Measurements from ENCODE around the gene NIT1.

Gene NIT1

DNA sequence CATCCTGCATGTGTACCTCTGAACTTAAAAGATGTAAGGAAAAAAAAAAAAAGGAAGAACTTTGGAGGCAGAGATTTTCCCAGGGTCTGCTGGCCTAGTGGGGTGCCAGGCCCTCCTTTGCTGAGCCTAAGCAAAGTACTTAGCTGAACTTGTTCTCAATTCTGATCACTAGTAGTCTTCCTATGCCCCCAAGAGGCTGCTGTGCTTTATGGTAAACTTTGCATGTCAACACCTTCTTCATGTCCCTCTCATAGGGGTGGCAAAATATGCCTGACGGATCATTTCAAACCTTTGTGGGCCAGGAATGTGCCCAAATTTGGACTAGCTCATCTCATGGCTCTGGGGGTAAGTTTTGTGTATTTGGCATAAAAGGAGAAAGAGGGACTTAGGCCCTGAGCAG, 40.0 kb downstream of the NIT1 start:
- no peak for DNase-seq

DNA sequence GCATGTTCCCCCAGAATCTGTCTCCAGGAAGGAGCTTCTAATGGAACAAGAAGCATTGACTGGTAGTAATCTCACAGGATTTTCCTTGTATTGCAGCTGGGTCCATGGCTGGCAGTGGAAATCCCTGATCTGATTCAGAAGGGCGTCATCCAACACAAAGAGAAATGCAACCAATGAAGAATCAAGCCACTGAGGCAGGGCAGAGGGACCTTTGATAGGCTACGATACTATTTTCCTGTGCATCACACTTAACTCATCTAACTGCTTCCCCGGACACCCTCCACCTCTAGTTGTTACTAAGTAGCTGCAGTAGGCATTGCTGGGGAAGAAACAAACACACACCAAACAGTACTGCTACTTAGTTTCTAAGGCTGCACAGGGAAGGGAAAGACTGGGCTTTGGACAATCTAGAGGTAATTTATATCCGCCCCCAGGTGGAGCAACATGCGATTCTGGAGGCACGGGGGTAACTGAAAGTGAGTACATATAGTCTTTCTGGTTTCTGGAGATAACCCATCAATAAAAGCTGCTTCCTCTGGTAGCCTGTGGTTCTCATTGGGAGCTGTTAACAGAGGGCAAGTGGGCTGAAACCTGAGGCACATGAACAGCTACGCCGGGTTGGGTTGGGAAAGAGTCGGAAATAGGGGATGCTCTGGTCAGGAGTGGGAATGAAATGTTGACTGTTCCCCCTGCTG, 40.6 kb downstream of the NIT1 start:
- no peak for DNase-seq

GRCh38 chr1:161159087-161159912, 41.4 kb downstream of the NIT1 start, which contains the start of gene USP21:
TSS of gene USP21 (plus strand) at chr1:161159500. CDS start at chr1:161160641, 1,141 bp downstream.
- peak; percentile 82 to 93 (median 88) for DNase-seq

DNA sequence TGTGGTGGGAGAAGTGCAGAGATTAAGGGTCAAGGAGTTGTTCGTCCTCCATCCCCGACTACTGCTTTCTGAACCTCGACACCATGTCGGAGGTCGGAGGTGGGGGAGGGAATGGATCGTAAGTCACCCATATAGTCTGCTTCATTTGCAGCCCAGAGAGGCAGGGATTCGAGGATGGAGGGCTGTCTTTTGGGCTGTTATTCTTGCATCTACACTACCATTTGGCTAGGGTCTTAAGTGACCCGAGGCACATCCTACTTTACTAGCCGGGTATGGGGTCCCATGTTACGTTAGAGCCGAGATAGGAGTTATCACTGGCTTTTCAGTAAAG, 42.0 kb downstream of the NIT1 start:
- DNase-seq, result peak in 2 of 6 experiments; percentile 29 to 43

GRCh38 chr1:161160671-161161145, 42.8 kb downstream of the NIT1 start:
- DNase-seq, result no peak

DNA sequence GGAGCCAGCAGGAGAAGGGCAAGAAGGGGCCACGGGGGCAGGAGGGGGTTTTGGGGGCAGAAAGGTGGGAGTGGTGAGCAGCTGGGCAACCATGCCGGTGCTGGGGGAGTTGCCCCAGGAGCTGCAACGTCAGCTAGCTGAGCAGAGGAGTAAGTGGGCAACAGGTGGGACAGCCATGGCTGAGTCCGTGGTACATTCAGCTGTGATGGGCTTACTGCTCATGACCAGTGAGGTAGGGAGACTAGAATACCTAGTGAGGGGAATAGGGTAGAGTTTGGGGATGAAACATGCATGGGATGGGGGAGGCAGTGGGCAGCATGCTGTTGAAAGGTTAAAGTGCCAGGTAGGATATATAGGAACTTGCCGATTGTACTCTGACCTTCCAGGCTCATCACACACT, 43.7 kb downstream of the NIT1 start:
- no peak for DNase-seq

DNA sequence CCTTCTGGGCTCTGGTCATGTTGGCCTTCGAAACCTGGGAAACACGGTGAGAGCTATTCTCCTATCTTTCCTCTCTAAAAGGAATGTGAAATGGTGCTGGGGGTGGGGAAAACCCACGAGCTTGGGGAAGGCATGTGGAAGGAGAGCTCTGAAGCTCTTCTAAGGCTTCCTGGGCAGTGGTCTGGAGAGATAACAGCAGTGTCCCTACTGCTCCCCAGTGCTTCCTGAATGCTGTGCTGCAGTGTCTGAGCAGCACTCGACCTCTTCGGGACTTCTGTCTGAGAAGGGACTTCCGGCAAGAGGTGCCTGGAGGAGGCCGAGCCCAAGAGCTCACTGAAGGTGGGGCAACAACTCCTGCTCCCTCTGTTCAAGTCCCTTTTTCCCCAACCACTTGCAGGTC, 44.1 kb downstream of the NIT1 start:
- DNase-seq, result no peak

DNA sequence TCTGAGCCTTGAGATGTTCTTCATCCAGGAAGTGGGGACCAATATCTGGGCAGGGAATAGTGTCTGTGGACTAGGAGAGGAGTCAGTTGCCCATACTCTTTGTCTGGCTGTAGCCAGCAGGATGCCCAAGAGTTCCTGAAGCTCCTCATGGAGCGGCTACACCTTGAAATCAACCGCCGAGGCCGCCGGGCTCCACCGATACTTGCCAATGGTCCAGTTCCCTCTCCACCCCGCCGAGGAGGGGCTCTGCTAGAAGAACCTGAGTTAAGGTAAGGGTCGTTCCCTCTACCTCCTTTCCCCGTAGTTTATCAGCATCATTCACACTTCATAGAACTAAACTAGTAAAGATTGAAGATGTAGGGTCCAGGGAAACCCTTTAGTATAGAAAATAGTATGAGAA, 44.9 kb downstream of the NIT1 start:
- no peak for DNase-seq

- DNase-seq, result no peak
Observed at GRCh38 chr1:161163793-161164192, 45.9 kb downstream of the NIT1 start.

GRCh38 chr1:161164901-161165610, 47.2 kb downstream of the NIT1 start:
- no peak for DNase-seq

GRCh38 chr1:161165742-161166668, 48.1 kb downstream of the NIT1 start, which contains the start of gene PPOX:
TSS of gene PPOX (plus strand) at chr1:161166426. CDS start at chr1:161166848, 422 bp downstream.
- DNase-seq, result peak; percentile 86 to 96 (median 92)

GRCh38 chr1:161166669-161167548, 49.0 kb downstream of the NIT1 start:
- DNase-seq, result no peak

- no peak for DNase-seq
Observed at GRCh38 chr1:161168906-161169305, 51.0 kb downstream of the NIT1 start.
